ENCODE results near the gene FAM131A.

- TF ChIP-seq CTCF (conservative IDR thresholded peaks at IDR 0.05; ENCODE audit: low read length) (no peak; the same call in 1 of the 2 replicates), EZH2phosphoT487 (IDR thresholded peaks at IDR 0.05; ENCODE audit: borderline replicate concordance, low read depth, low read length) (no peak)
Measured at GRCh38 chr3:184377374-184377773, 40.0 kb downstream of the FAM131A start.
